ENCODE data around the gene PEX19.

The PEX19 gene

DNA sequence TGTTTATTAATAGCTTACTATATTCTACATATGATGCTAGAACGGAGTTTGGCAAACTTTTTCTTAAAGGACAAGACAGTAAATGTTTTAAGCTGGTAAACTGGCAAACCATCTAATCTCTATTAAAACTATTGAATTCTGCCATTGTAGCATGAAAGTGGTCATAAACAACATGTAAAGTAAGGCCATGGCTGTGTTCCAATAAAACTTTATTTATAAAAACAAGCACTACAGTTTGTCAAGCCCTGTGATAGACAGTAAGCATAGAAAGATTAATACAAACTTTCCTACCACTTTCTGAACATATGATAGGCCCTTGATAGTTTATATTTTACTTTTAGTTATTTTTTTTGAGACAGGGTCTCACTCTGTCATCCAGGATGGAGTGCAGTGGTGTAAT is 57.4 kb downstream of the PEX19 start:
- Histone ChIP-seq H3K4me3 (ENCODE audit: low read depth, low read length) (no peak overlapping the region), H3K36me3 (replicated peaks) (peaks cover 74% of the 10 kb centered on the region), H3K27ac (no peak overlapping the region), H3K27me3 (replicated peaks) (no peaks in the 10 kb centered on the region)
- in situ Hi-C loops (cut with HindIII; ENCODE audit: low pct_ligation_motif_present, low sequenced_read_pairs), result no loop called here
- DNase-seq, result no peak
- TF ChIP-seq CTCF (IDR thresholded peaks at IDR 0.05; ENCODE audit: low read depth, low read length, missing control alignments), result no peak

- Histone ChIP-seq H3K27ac (no peak overlapping the region), H3K36me3 (replicated peaks) (peaks cover 78% of the 10 kb centered on the region), H3K4me3 (ENCODE audit: low read depth, low read length) (no peak overlapping the region), H3K27me3 (replicated peaks) (no peaks in the 10 kb centered on the region)
- no peak for DNase-seq
- TF ChIP-seq CTCF (IDR thresholded peaks at IDR 0.05; ENCODE audit: low read depth, low read length, missing control alignments), result no peak
- in situ Hi-C loops (cut with HindIII; ENCODE audit: low pct_ligation_motif_present, low sequenced_read_pairs), result no loop called here
These were observed 57.9 kb downstream of the PEX19 start for GRCh38 chr1:160227034-160227433.
